Mesodermal cell (in vitro differentiated cells): Measurements from ENCODE around the gene SP9.
"Not testable (repeated sequence)": the region's sequence is repeated elsewhere in the genome, so short reads cannot be mapped to it uniquely, and the experiment has no call there.

Experiments used
- H3K27ac ChIP-seq: 2 replicates; pipeline ENCODE4 v1.7.0; 2013; ENCODE audit warnings: mild to moderate bottlenecking, low read depth, low read length, moderate library complexity; ENCODE audit not compliant: severe bottlenecking
- H3K36me3 ChIP-seq: 2 replicates; pipeline ENCODE4 v1.7.1; 2013; ENCODE audit warnings: mild to moderate bottlenecking, low read length, moderate library complexity; ENCODE audit not compliant: control insufficient read depth, insufficient read depth
- H3K4me1 ChIP-seq: one replicate; pipeline ENCODE4 v1.7.1; 2013; ENCODE audit warnings: mild to moderate bottlenecking, low read length; ENCODE audit not compliant: insufficient read depth, control insufficient read depth, poor library complexity, severe bottlenecking
- H3K4me3 ChIP-seq: 2 replicates; pipeline ENCODE4 v1.7.0; 2013; ENCODE audit warnings: low read length, control low read depth, mild to moderate bottlenecking; ENCODE audit not compliant: insufficient read depth, poor library complexity, severe bottlenecking; ENCODE audit errors: extremely low read depth
- H3K9me3 ChIP-seq: 2 replicates; pipeline ENCODE4 v1.7.1; 2013; ENCODE audit warnings: mild to moderate bottlenecking, low read length, moderate library complexity; ENCODE audit not compliant: control insufficient read depth
- WGBS, 2 experiments: methylation state at CpG; one replicate each; pipeline ENCODE4 v1.1.5; 2013; ENCODE audit warnings: missing lambda C conversion rate in 2 of 2; ENCODE audit not compliant: insufficient coverage in 2 of 2; 5-methylcytosine and 5-hydroxymethylcytosine counted together

The SP9 gene

GRCh38 chr2:174353004-174353403 is 18.2 kb downstream of the SP9 start:
- H3K27ac ChIP-seq = no peak overlapping the region
- H3K4me3 ChIP-seq = no peak overlapping the region
- no CpG with 5 or more reads among the region's 1 CpG for WGBS, 2 experiments
- no peaks in the 10 kb centered on the region for H3K9me3 ChIP-seq
- H3K4me1 ChIP-seq = no peaks in the 10 kb centered on the region
- H3K36me3 ChIP-seq = peaks cover 9% of the 10 kb centered on the region

GRCh38 chr2:174356347-174356746 is 21.6 kb downstream of the SP9 start:
- Histone ChIP-seq H3K9me3 (no peaks in the 10 kb centered on the region), H3K27ac (no peak overlapping the region), H3K36me3 (peaks cover 7% of the 10 kb centered on the region), H3K4me3 (no peak overlapping the region), H3K4me1 (no peaks in the 10 kb centered on the region)
- 91 to 100% methylated on average over 1 to 2 of the region's 2 CpGs for WGBS, 2 experiments

GRCh38 chr2:174359663-174360062 is 24.9 kb downstream of the SP9 start:
- Histone ChIP-seq H3K9me3 (peaks cover 14% of the 10 kb centered on the region), H3K36me3 (peaks cover 27% of the 10 kb centered on the region)
- not testable (repeated sequence) for H3K4me1 ChIP-seq, H3K27ac ChIP-seq, H3K4me3 ChIP-seq
- 91% methylated on average over 3 of the region's 4 CpGs; no CpG with 5 or more reads in 1 of the 2 experiments for WGBS, 2 experiments

GRCh38 chr2:174362949-174363348 is 28.2 kb downstream of the SP9 start:
- Histone ChIP-seq H3K36me3 (peaks cover 52% of the 10 kb centered on the region), H3K9me3 (peaks cover 26% of the 10 kb centered on the region), H3K27ac (no peak overlapping the region), H3K4me3 (no peak overlapping the region), H3K4me1 (no peaks in the 10 kb centered on the region)
- WGBS, 2 experiments = no CpG with 5 or more reads among the region's 1 CpG

- peaks cover 51% of the 10 kb centered on the region for H3K36me3 ChIP-seq
- peaks cover 26% of the 10 kb centered on the region for H3K9me3 ChIP-seq
- WGBS, 2 experiments = 87 to 88% methylated on average over 5 to 6 of the region's 6 CpGs
- H3K4me3 ChIP-seq, H3K27ac ChIP-seq, H3K4me1 ChIP-seq: not testable (repeated sequence)
Observed at GRCh38 chr2:174363492-174364225, 28.9 kb downstream of the SP9 start.

- no peaks in the 10 kb centered on the region for H3K4me1 ChIP-seq
- no peak overlapping the region for H3K4me3 ChIP-seq
- H3K9me3 ChIP-seq = peaks cover 26% of the 10 kb centered on the region
- WGBS, 2 experiments = 100% methylated on average over 1 to 2 of the region's 2 CpGs
- peaks cover 48% of the 10 kb centered on the region for H3K36me3 ChIP-seq
- H3K27ac ChIP-seq = no peak overlapping the region
Observed at GRCh38 chr2:174364628-174365027, 29.9 kb downstream of the SP9 start.

GRCh38 chr2:174365571-174365970 is 30.8 kb downstream of the SP9 start:
- Histone ChIP-seq H3K27ac (no peak overlapping the region), H3K36me3 (peaks cover 54% of the 10 kb centered on the region), H3K9me3 (peaks cover 26% of the 10 kb centered on the region), H3K4me1 (no peaks in the 10 kb centered on the region), H3K4me3 (no peak overlapping the region)
- WGBS, 2 experiments = 100% methylated on average over 1 of the region's 2 CpGs; no CpG with 5 or more reads in 1 of the 2 experiments

GRCh38 chr2:174368691-174369090 is 33.9 kb downstream of the SP9 start:
- 100% methylated on average over 1 of the region's 1 CpG; no CpG with 5 or more reads in 1 of the 2 experiments for WGBS, 2 experiments
- Histone ChIP-seq H3K36me3 (peaks cover 41% of the 10 kb centered on the region), H3K4me1 (no peaks in the 10 kb centered on the region), H3K9me3 (peaks cover 22% of the 10 kb centered on the region), H3K4me3 (no peak overlapping the region), H3K27ac (no peak overlapping the region)

- Histone ChIP-seq H3K4me1 (no peaks in the 10 kb centered on the region), H3K36me3 (peaks cover 43% of the 10 kb centered on the region), H3K4me3 (no peak overlapping the region), H3K9me3 (no peaks in the 10 kb centered on the region), H3K27ac (no peak overlapping the region)
- WGBS, 2 experiments = 82% methylated on average over 1 of the region's 2 CpGs; no CpG with 5 or more reads in 1 of the 2 experiments
Observed at GRCh38 chr2:174376967-174377366, 42.2 kb downstream of the SP9 start.

- Histone ChIP-seq H3K9me3 (no peaks in the 10 kb centered on the region), H3K4me1 (no peaks in the 10 kb centered on the region), H3K27ac (no peak overlapping the region), H3K4me3 (no peak overlapping the region), H3K36me3 (peaks cover 27% of the 10 kb centered on the region)
- 83 to 88% methylated on average over 1 of the region's 1 CpG for WGBS, 2 experiments
Observed at GRCh38 chr2:174383796-174384195, 49.0 kb downstream of the SP9 start.

GRCh38 chr2:174385201-174385600 is 50.4 kb downstream of the SP9 start:
- Histone ChIP-seq H3K27ac (no peak overlapping the region), H3K36me3 (peaks cover 28% of the 10 kb centered on the region), H3K9me3 (no peaks in the 10 kb centered on the region), H3K4me3 (no peak overlapping the region), H3K4me1 (no peaks in the 10 kb centered on the region)
- 93 to 100% methylated on average over 1 to 2 of the region's 3 CpGs for WGBS, 2 experiments
